Mucosa of descending colon (tissue), 3 donors: Measurements from ENCODE around the gene GPATCH2. TPM values are rescaled to one million over a fixed set of nuclear protein-coding genes. Genes with fewer than 3 reads are reported as not detected.

ENCODE experiments used
- ATAC-seq: fragments of 200-7000 bp; cut with Tn5 transposase; one replicate; pipeline ENCODE4 v1.9.1; 2020; ENCODE audit warnings: mild to moderate bottlenecking, moderate library complexity
- DNase-seq, 3 donors: peaks; one replicate each; pipeline ENCODE4 v3.0.0-alpha.2; 2020
- H3K36me3 ChIP-seq: fragments of 200-600 bp; one replicate; pipeline ENCODE4 v1.8.0; 2021; ENCODE audit warnings: low read depth, mild to moderate bottlenecking
- H3K4me1 ChIP-seq: fragments of 200-600 bp; one replicate; pipeline ENCODE4 v1.8.0; 2021; ENCODE audit warnings: low read depth, mild to moderate bottlenecking
- H3K4me3 ChIP-seq: fragments of 200-600 bp; one replicate; pipeline ENCODE4 v1.8.0; 2021; ENCODE audit warnings: mild to moderate bottlenecking
- H3K9me3 ChIP-seq: fragments of 200-600 bp; one replicate; pipeline ENCODE4 v1.8.0; 2021; ENCODE audit warnings: mild to moderate bottlenecking
- intact Hi-C, 2 donors: fragments of 100-400 bp; cut with DNase I in 1 of 2; cut with micrococcal nuclease in 1 of 2; formaldehyde crosslinking; loops; one replicate each; pipeline versions ENCODE4 v1.11.0 to v1.11.1; 2022; cut with DNase I, micrococcal nuclease
- total RNA-seq, 3 donors: library from RNA; stranded (reverse); fragmentation: NEBNext Ultra II Directional in 2 of 3; extraction: Animal tissue kit (Norgen Biotek cat#: 25700) in 2 of 3; gene quantifications; one replicate each; pipeline versions ENCODE4 v1.2.1 to v1.2.4, GENCODE V29; 2021 to 2023
- TF ChIP-seq, protein P1 (sequence below): fragments of 200-600 bp; IDR thresholded peaks from one replicate; pipeline ENCODE4 v1.8.0; 2022; ENCODE audit warnings: antibody characterized with exemption, mild to moderate bottlenecking
- donor health status: DM: no; HTN: no; CAD: no; lungs with moderate emphysema.
- donor health status: DM: no; HTN: no; CAD: no.
- donor health status: DM: no; HTN: yes; CAD: no.

Gene GPATCH2
- total RNA-seq, 3 donors from 2014 or later: 13.2 to 15.2 (median 13.2) TPM

DNA sequence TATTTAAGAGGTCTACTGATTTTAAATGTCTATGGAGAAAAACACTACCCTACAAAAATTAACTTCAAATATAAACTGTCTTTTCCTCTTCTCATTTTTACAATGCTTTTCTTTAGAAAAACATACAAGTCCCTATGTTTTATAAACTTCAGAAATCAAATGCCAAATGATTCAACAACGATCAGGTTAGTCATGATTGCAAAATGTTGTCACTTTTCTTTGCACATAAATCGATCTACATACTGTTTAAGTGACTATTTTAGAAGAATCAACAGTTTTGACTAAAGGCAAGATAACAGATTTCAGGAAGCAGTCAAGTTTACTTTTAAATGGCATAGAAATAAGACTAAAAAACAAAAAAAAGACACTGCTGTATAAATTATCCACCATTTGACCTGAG lies 168.7 kb downstream of the GPATCH2 start:
- TF ChIP-seq, protein P1, sequence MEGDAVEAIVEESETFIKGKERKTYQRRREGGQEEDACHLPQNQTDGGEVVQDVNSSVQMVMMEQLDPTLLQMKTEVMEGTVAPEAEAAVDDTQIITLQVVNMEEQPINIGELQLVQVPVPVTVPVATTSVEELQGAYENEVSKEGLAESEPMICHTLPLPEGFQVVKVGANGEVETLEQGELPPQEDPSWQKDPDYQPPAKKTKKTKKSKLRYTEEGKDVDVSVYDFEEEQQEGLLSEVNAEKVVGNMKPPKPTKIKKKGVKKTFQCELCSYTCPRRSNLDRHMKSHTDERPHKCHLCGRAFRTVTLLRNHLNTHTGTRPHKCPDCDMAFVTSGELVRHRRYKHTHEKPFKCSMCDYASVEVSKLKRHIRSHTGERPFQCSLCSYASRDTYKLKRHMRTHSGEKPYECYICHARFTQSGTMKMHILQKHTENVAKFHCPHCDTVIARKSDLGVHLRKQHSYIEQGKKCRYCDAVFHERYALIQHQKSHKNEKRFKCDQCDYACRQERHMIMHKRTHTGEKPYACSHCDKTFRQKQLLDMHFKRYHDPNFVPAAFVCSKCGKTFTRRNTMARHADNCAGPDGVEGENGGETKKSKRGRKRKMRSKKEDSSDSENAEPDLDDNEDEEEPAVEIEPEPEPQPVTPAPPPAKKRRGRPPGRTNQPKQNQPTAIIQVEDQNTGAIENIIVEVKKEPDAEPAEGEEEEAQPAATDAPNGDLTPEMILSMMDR: no peak
- H3K4me1 ChIP-seq: no peaks in the 10 kb centered on the region
- ATAC-seq (no peak), DNase-seq (no peak)
- no peaks in the 10 kb centered on the region for H3K36me3 ChIP-seq
- H3K4me3 ChIP-seq: no peak overlapping the region
- intact Hi-C loops: no loop called here
- H3K9me3 ChIP-seq: peaks cover 8% of the 10 kb centered on the region

DNA sequence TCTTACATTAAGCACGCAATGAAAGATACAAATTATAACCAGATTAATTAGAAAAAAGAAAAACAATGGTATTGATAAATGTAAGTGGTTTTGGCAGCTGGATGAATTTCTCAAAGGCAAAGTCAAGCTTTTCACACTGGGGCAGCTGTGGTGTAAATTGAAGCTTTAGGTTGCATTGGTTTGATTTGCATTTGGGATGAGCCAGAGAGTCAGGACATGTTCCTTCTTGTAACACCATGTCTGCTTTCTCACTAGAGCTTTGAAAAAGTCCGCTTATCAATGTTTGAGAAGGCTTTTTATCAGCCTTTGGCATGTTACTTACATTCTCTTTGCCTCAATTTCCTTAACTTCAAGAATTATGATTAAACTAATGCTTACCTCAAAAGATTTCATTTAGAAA lies 173.9 kb downstream of the GPATCH2 start:
- ATAC-seq: no peak
- no peaks in the 10 kb centered on the region for H3K9me3 ChIP-seq
- TF ChIP-seq, protein P1: no peak
- H3K4me1 ChIP-seq: no peaks in the 10 kb centered on the region
- intact Hi-C loops: no loop called here
- no peak for DNase-seq
- no peak overlapping the region for H3K4me3 ChIP-seq
- no peaks in the 10 kb centered on the region for H3K36me3 ChIP-seq

DNA sequence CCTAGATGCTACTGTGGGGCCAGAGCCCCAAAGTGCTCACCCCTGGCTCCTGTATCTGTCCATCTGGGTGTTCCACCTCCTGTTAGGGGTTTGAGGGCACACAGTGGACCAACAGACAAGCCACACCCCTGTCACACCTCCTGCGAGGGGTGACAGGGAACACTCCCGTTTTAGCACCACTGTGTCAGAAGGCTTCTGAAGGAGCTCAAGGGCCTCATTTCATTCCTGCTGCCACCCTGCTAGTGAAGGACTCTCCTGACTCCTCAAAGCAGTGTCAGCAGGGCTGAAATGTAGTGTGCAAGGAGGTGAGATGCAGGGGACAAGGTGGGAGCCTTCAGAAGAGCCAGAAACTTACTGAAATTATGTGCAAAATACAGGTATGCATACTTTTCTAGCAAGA lies 174.6 kb downstream of the GPATCH2 start:
- no peaks in the 10 kb centered on the region for H3K9me3 ChIP-seq
- H3K4me1 ChIP-seq: no peaks in the 10 kb centered on the region
- DNase-seq: no peak
- H3K36me3 ChIP-seq: no peaks in the 10 kb centered on the region
- TF ChIP-seq, protein P1: no peak
- intact Hi-C loops: no loop called here
- H3K4me3 ChIP-seq: no peak overlapping the region
- no peak for ATAC-seq

DNA sequence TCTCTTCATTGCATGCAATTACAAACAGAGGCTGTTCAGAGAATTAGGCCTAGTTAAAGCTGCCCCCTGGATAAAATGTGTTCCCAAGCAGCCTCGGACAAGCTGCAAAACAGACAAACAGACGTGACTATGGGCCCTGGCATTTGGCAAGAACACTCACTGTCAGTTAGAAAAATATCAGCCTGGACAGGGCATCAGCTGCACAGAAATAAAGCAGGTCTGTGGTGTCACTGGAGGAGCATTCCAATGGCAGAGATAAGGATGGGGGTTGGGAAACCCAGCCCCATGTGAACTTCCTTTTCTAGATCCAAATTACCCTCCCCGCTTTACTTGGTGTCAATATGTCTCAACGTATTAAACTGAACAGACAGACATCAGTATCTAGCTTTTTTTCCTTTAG lies 177.1 kb downstream of the GPATCH2 start:
- intact Hi-C loops: no loop called here
- TF ChIP-seq, protein P1: no peak
- ATAC-seq: no peak
- Histone ChIP-seq H3K4me3 (no peak overlapping the region), H3K4me1 (no peaks in the 10 kb centered on the region), H3K36me3 (no peaks in the 10 kb centered on the region), H3K9me3 (no peaks in the 10 kb centered on the region)
- DNase-seq: no peak

DNA sequence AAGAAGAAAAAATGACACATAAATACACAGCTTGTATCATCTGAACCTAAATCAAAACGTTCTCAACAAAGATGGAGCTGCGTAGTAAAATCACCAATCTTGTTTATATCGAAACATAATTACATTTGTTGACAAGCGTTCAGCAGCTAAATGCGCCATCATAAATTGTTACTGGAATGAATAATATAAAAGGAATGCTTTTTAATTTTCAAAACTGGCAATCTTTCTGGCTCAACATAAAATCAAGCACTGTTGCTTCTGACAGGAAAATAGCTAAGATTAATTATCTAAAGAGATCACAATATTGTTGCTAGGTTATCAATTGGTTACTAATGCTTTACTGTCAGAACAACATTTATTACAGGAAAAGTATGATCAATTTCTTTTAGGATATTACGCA lies 181.5 kb downstream of the GPATCH2 start:
- ATAC-seq (no peak), DNase-seq (no peak)
- no peak overlapping the region for H3K4me3 ChIP-seq
- H3K4me1 ChIP-seq: no peaks in the 10 kb centered on the region
- intact Hi-C loops: no loop called here
- H3K36me3 ChIP-seq: no peaks in the 10 kb centered on the region
- TF ChIP-seq, protein P1: no peak
- no peaks in the 10 kb centered on the region for H3K9me3 ChIP-seq

DNA sequence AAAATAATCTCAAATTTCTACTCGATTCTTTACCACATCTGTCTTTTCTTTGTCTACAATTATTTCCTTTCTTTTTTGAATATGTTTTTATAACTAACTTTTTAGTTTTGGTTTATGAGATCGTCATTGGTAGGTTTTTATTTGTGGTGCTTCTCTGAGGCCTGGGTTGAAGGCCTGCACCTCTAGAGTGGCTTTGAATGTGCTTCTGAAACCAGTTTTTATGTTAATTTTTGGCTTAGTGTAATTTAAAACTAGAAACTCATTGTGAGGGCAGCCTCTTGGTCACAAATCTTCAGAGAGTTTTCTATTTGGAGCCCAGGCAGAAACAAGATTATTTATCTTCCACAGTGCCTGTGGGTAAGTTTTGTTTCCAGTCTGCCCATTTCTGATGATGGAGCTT lies 187.0 kb downstream of the GPATCH2 start:
- no peaks in the 10 kb centered on the region for H3K36me3 ChIP-seq
- H3K4me3 ChIP-seq: no peak overlapping the region
- no peaks in the 10 kb centered on the region for H3K4me1 ChIP-seq
- no peaks in the 10 kb centered on the region for H3K9me3 ChIP-seq
- TF ChIP-seq, protein P1: no peak
- DNase-seq (no peak), ATAC-seq (no peak)
- intact Hi-C loops: no loop called here
